CD14-positive monocyte (primary cell): ENCODE measurements around the gene EPB41L4B. TPM values are rescaled to one million over a fixed set of nuclear protein-coding genes. Genes with fewer than 3 reads are reported as not detected.

Source experiments
- DNase-seq, 3 donors: peaks; one replicate each; pipeline ENCODE4 v3.0.0-alpha.2; 2011 to 2022
- H2AFZ ChIP-seq: 2 replicates; pipeline ENCODE4 v1.6.0; 2012; ENCODE audit warnings: mild to moderate bottlenecking, low read depth, low read length, inconsistent platforms; ENCODE audit not compliant: insufficient read depth, poor library complexity, severe bottlenecking
- H3K27ac ChIP-seq, 2 donors: 1 replicate in 1 of 2; 2 replicates in 1 of 2; pipeline ENCODE4 v1.5.1; 2012 to 2013; ENCODE audit warnings: low read length in 2 of 2, control low read depth in 1 of 2, inconsistent platforms in 1 of 2, low read depth in 1 of 2, mild to moderate bottlenecking in 1 of 2
- H3K27me3 ChIP-seq, 2 donors: one replicate each; pipeline versions ENCODE4 v1.6.0 to v1.6.1; 2011 to 2013; ENCODE audit warnings: low read length in 2 of 2; ENCODE audit not compliant: control insufficient read depth in 2 of 2, insufficient read depth in 2 of 2
- H3K36me3 ChIP-seq, 2 donors: replicated peaks in 1 of 2; 1 replicate in 1 of 2; 2 replicates in 1 of 2; pipeline versions ENCODE4 v1.5.1 to v1.6.1; 2012 to 2013; ENCODE audit warnings: low read length in 2 of 2, control low read depth in 1 of 2, inconsistent platforms in 1 of 2, mild to moderate bottlenecking in 1 of 2; ENCODE audit not compliant: insufficient read depth in 2 of 2, control insufficient read depth in 1 of 2
- H3K4me1 ChIP-seq, 2 donors: 1 replicate in 1 of 2; 2 replicates in 1 of 2; pipeline versions ENCODE4 v1.5.1 to v1.6.1; 2012 to 2013; ENCODE audit warnings: low read length in 2 of 2, control low read depth in 1 of 2, inconsistent platforms in 1 of 2, mild to moderate bottlenecking in 1 of 2, moderate library complexity in 1 of 2; ENCODE audit not compliant: insufficient read depth in 2 of 2, control insufficient read depth in 1 of 2
- H3K4me2 ChIP-seq: replicated peaks from 2 replicates; pipeline ENCODE3; 2012; ENCODE audit warnings: low read length, moderate library complexity, mild to moderate bottlenecking; ENCODE audit not compliant: poor library complexity, severe bottlenecking; ENCODE audit errors: extremely low read depth
- H3K4me3 ChIP-seq, 3 experiments: fragments of 200-600 bp in 1 of 3; sonication (generic) in 1 of 3; replicated peaks in 1 of 3; 1 replicate in 2 of 3; 2 replicates in 1 of 3; pipeline ENCODE4 v1.5.1; 2011 to 2013; ENCODE audit warnings: low read length in 3 of 3, mild to moderate bottlenecking in 3 of 3, control low read depth in 2 of 3, low read depth in 2 of 3, inconsistent platforms in 1 of 3, moderate library complexity in 1 of 3
- H3K79me2 ChIP-seq: 2 replicates; pipeline ENCODE4 v1.6.0; 2012; ENCODE audit warnings: mild to moderate bottlenecking, control low read depth, inconsistent platforms, low read length, moderate library complexity; ENCODE audit not compliant: insufficient read depth
- H3K9ac ChIP-seq: 2 replicates; pipeline ENCODE4 v1.6.0; 2017; ENCODE audit warnings: low read length, mild to moderate bottlenecking; ENCODE audit not compliant: insufficient read depth, poor library complexity, severe bottlenecking
- H3K9me3 ChIP-seq, 2 donors: replicated peaks in 1 of 2; 1 replicate in 1 of 2; 2 replicates in 1 of 2; pipeline versions ENCODE4 v1.5.1 to v1.6.1; 2012 to 2013; ENCODE audit warnings: low read length in 2 of 2, control low read depth in 1 of 2; ENCODE audit not compliant: control insufficient read depth in 1 of 2, insufficient read depth in 1 of 2
- H4K20me1 ChIP-seq: 2 replicates; pipeline ENCODE4 v1.6.0; 2012; ENCODE audit warnings: mild to moderate bottlenecking, low read length, control low read depth, moderate library complexity; ENCODE audit not compliant: insufficient read depth
- H3K27ac Mint-ChIP-seq, 7 donors: one replicate each; pipeline ENCODE4 v1.8.0; 2020; ENCODE audit warnings: mild to moderate bottlenecking in 7 of 7, mixed read lengths in 7 of 7, moderate library complexity in 6 of 7, inconsistent platforms in 2 of 7
- H3K27me3 Mint-ChIP-seq, 3 donors: one replicate each; pipeline ENCODE4 v1.8.0; 2021 to 2022; ENCODE audit warnings: low read depth in 3 of 3, mild to moderate bottlenecking in 3 of 3, mixed read lengths in 3 of 3, moderate library complexity in 3 of 3, inconsistent platforms in 1 of 3
- H3K36me3 Mint-ChIP-seq, 2 donors: one replicate each; pipeline ENCODE4 v1.8.0; 2020; ENCODE audit warnings: mixed read lengths in 2 of 2, inconsistent platforms in 1 of 2, mild to moderate bottlenecking in 1 of 2
- H3K4me1 Mint-ChIP-seq: one replicate; pipeline ENCODE4 v1.8.0; 2020; ENCODE audit warnings: mild to moderate bottlenecking, mixed read lengths
- H3K4me3 Mint-ChIP-seq, 2 donors: one replicate each; pipeline ENCODE4 v1.8.0; 2020; ENCODE audit warnings: mild to moderate bottlenecking in 2 of 2, mixed read lengths in 2 of 2, moderate library complexity in 1 of 2
- H3K9me3 Mint-ChIP-seq, 7 donors: one replicate each; pipeline ENCODE4 v1.8.0; 2020 to 2022; ENCODE audit warnings: mixed read lengths in 7 of 7, mild to moderate bottlenecking in 6 of 7, moderate library complexity in 6 of 7, inconsistent platforms in 2 of 7
- WGBS: methylation state at CpG from one replicate; pipeline ENCODE4 v1.1.5; 2013; ENCODE audit warnings: missing lambda C conversion rate; ENCODE audit not compliant: insufficient coverage; 5-methylcytosine and 5-hydroxymethylcytosine counted together
- intact Hi-C, 2 donors: fragments of 100-400 bp; cut with micrococcal nuclease; formaldehyde crosslinking; loops; one replicate each; pipeline versions ENCODE4 v1.15.0 to v1.15.1; 2023
- polyA plus RNA-seq, 3 donors: library from polyadenylated mRNA; depleted of rRNA in 1 of 3; unstranded in 2 of 3; stranded (reverse) in 1 of 3; fragments of 300-500 nt in 2 of 3; fragments of >200 nt in 1 of 3; fragmentation: Illumina TruSeq in 2 of 3; gene quantifications; 1 replicate in 2 of 3; 2 replicates in 1 of 3; pipeline ENCODE4 v1.2.3, GENCODE V29; 2012 to 2021
- TF ChIP-seq, protein P1 (sequence below): fragments of 200-600 bp; IDR thresholded peaks from one replicate; pipeline ENCODE4 v1.8.0; 2022; ENCODE audit warnings: antibody characterized with exemption, mild to moderate bottlenecking

Gene EPB41L4B
- polyA plus RNA-seq, 3 donors = not detected

- WGBS = 83% methylated on average over 1 of the region's 8 CpGs
- H3K9me3 ChIP-seq = no peaks in the 10 kb centered on the region
- no peaks in the 10 kb centered on the region for H3K4me1 Mint-ChIP-seq
- no peak overlapping the region for H3K9ac ChIP-seq
- H3K4me3 ChIP-seq = no peak overlapping the region
- no peaks in the 10 kb centered on the region for H3K4me1 ChIP-seq
- H2AFZ ChIP-seq = no peak overlapping the region
- DNase-seq = no peak
- peaks cover 0 to 2% of the 10 kb centered on the region in 2 donors for H3K27me3 ChIP-seq
- H3K79me2 ChIP-seq = no peaks in the 10 kb centered on the region
- H4K20me1 ChIP-seq = no peaks in the 10 kb centered on the region
- H3K4me2 ChIP-seq = no peak overlapping the region
- TF ChIP-seq, protein P1, sequence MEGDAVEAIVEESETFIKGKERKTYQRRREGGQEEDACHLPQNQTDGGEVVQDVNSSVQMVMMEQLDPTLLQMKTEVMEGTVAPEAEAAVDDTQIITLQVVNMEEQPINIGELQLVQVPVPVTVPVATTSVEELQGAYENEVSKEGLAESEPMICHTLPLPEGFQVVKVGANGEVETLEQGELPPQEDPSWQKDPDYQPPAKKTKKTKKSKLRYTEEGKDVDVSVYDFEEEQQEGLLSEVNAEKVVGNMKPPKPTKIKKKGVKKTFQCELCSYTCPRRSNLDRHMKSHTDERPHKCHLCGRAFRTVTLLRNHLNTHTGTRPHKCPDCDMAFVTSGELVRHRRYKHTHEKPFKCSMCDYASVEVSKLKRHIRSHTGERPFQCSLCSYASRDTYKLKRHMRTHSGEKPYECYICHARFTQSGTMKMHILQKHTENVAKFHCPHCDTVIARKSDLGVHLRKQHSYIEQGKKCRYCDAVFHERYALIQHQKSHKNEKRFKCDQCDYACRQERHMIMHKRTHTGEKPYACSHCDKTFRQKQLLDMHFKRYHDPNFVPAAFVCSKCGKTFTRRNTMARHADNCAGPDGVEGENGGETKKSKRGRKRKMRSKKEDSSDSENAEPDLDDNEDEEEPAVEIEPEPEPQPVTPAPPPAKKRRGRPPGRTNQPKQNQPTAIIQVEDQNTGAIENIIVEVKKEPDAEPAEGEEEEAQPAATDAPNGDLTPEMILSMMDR = no peak
- H3K27ac ChIP-seq = no peak overlapping the region
- H3K4me3 Mint-ChIP-seq = no peak overlapping the region
- H3K36me3 Mint-ChIP-seq = no peaks in the 10 kb centered on the region
- H3K9me3 Mint-ChIP-seq = peaks cover 0 to 2% (median 0%) of the 10 kb centered on the region in 7 donors
- H3K36me3 ChIP-seq = no peaks in the 10 kb centered on the region
- intact Hi-C loops = no loop called here
- H3K27me3 Mint-ChIP-seq = peaks cover 15 to 35% (median 24%) of the 10 kb centered on the region in 3 donors
- H3K27ac Mint-ChIP-seq = no peak overlapping the region
These were observed 15.1 kb downstream of the EPB41L4B start for GRCh38 chr9:109305801-109306200.

DNA sequence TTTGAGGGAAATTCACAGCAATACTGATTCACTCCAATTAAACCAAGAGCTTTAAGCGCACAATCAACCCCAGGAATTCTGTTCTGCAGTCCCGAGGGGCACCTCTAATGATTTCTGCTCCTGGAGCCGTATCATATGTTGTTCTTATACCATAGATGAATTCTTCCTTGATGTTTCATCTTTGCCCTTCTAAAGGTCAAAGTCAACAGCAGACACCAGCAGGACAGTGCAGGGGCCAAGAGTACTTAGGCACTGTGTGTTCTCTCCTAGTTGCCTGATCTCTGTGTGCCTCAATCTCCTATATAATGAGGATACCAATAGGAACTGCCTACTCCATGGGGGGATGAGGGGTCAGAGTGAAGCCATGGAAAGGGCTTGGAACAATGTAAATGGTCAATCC, 16.5 kb downstream of the EPB41L4B start:
- Histone ChIP-seq H3K79me2 (no peaks in the 10 kb centered on the region), H4K20me1 (no peaks in the 10 kb centered on the region), H2AFZ (no peak overlapping the region), H3K9ac (no peak overlapping the region), H3K4me2 (no peak overlapping the region), H3K27ac (no peak overlapping the region), H3K9me3 (no peaks in the 10 kb centered on the region), H3K27me3 (no peaks in the 10 kb centered on the region), H3K36me3 (no peaks in the 10 kb centered on the region), H3K4me3 (no peak overlapping the region), H3K4me1 (no peaks in the 10 kb centered on the region)
- Mint-ChIP-seq H3K27me3 (peaks cover 15 to 33% (median 22%) of the 10 kb centered on the region in 3 donors), H3K4me1 (no peaks in the 10 kb centered on the region), H3K9me3 (peaks cover 0 to 2% (median 0%) of the 10 kb centered on the region in 7 donors), H3K4me3 (no peak overlapping the region), H3K27ac (no peak overlapping the region), H3K36me3 (no peaks in the 10 kb centered on the region)
- intact Hi-C loops = no loop called here
- no peak for DNase-seq
- TF ChIP-seq, protein P1 = no peak
- no CpG with 5 or more reads among the region's 3 CpGs for WGBS
